Inflammatory macrophage treated with lipopolysaccharide for 4 hours (primary cell): ENCODE measurements around the gene CDK14.
"Not testable (repeated sequence)": the region's sequence is repeated elsewhere in the genome, so short reads cannot be mapped to it uniquely, and the experiment has no call there.

Source experiments
- DNase-seq: peaks from one replicate; pipeline ENCODE4 v3.0.0-alpha.2; 2020

The CDK14 gene

GRCh38 chr7:90923541-90923997 lies 327.4 kb downstream of the CDK14 start:
- DNase-seq = no peak

- DNase-seq = not testable (repeated sequence)
Measured at GRCh38 chr7:90928700-90929424, 332.7 kb downstream of the CDK14 start.

- DNase-seq = no peak
Measured at GRCh38 chr7:90931986-90932916, 336.1 kb downstream of the CDK14 start.

- DNase-seq = no peak
Measured at GRCh38 chr7:90933041-90933440, 336.9 kb downstream of the CDK14 start.

- no peak for DNase-seq
Measured at GRCh38 chr7:90933984-90934383, 337.9 kb downstream of the CDK14 start.

- DNase-seq = peak; percentile 16
Measured at GRCh38 chr7:90938371-90938770, 342.2 kb downstream of the CDK14 start.

- no peak for DNase-seq
Measured at GRCh38 chr7:90939666-90940065, 343.5 kb downstream of the CDK14 start.

GRCh38 chr7:90944021-90944420 lies 347.9 kb downstream of the CDK14 start:
- DNase-seq = no peak

GRCh38 chr7:90945104-90945787 lies 349.1 kb downstream of the CDK14 start:
- no peak for DNase-seq

- no peak for DNase-seq
Measured at GRCh38 chr7:90946730-90947501, 350.8 kb downstream of the CDK14 start.

- no peak for DNase-seq
Measured at GRCh38 chr7:90948085-90948484, 352.0 kb downstream of the CDK14 start.

GRCh38 chr7:90951229-90951628 lies 355.1 kb downstream of the CDK14 start:
- no peak for DNase-seq

GRCh38 chr7:90951986-90952954 lies 356.1 kb downstream of the CDK14 start:
- DNase-seq = no peak

- no peak for DNase-seq
Measured at GRCh38 chr7:90955641-90956207, 359.6 kb downstream of the CDK14 start.

GRCh38 chr7:90957883-90958282 lies 361.8 kb downstream of the CDK14 start:
- no peak for DNase-seq

- DNase-seq = no peak
Measured at GRCh38 chr7:90958647-90959046, 362.5 kb downstream of the CDK14 start.

- no peak for DNase-seq
Measured at GRCh38 chr7:90961037-90961725, 365.1 kb downstream of the CDK14 start.

GRCh38 chr7:90965211-90965610 lies 369.1 kb downstream of the CDK14 start:
- no peak for DNase-seq

- DNase-seq = no peak
Measured at GRCh38 chr7:90966346-90966745, 370.2 kb downstream of the CDK14 start.

GRCh38 chr7:90968871-90969270 lies 372.8 kb downstream of the CDK14 start:
- no peak for DNase-seq
